GM23338 (cell line): Measurements from ENCODE around the gene DAB1. TPM values are rescaled to one million over a fixed set of nuclear protein-coding genes. Genes with fewer than 3 reads are reported as not detected.
"Not testable (repeated sequence)": the region's sequence is repeated elsewhere in the genome, so short reads cannot be mapped to it uniquely, and the experiment has no call there.

Source experiments
- ATAC-seq: fragments of 200-7000 bp; cut with Tn5 transposase; 3 replicates; pipeline ENCODE4 v1.9.1; 2020
- DNase-seq: peaks from one replicate; pipeline ENCODE4 v3.0.0-alpha.2; 2015; ENCODE audit warnings: low spot score
- H2AFZ ChIP-seq: fragments of 200-600 bp; sonication (generic); 2 replicates; pipeline ENCODE4 v1.8.0; 2016; ENCODE audit warnings: antibody characterized with exemption, mild to moderate bottlenecking, moderate library complexity
- H3F3A ChIP-seq: fragments of 200-600 bp; sonication (generic); replicated peaks from 2 replicates; pipeline ENCODE4 v1.8.0; 2017; ENCODE audit warnings: antibody characterized with exemption, mixed run types, low read depth
- H3K27ac ChIP-seq: fragments of 200-600 bp; sonication (generic); 2 replicates; pipeline ENCODE4 v1.6.1; 2016; ENCODE audit warnings: low read depth
- H3K27me3 ChIP-seq: fragments of 200-600 bp; sonication (generic); 2 replicates; pipeline ENCODE4 v1.8.0; 2016; ENCODE audit warnings: mild to moderate bottlenecking, mixed run types, moderate library complexity; ENCODE audit not compliant: insufficient read depth
- H3K36me3 ChIP-seq: fragments of 200-600 bp; sonication (generic); 2 replicates; pipeline ENCODE4 v1.8.0; 2016; ENCODE audit warnings: mild to moderate bottlenecking; ENCODE audit not compliant: insufficient read depth
- H3K4me1 ChIP-seq: fragments of 200-600 bp; sonication (generic); 2 replicates; pipeline ENCODE4 v1.8.0; 2016; ENCODE audit warnings: mild to moderate bottlenecking, moderate library complexity; ENCODE audit not compliant: insufficient read depth
- H3K4me2 ChIP-seq: fragments of 200-600 bp; sonication (generic); 2 replicates; pipeline ENCODE4 v1.7.1; 2017; ENCODE audit warnings: mixed run types
- H3K4me3 ChIP-seq: fragments of 200-600 bp; sonication (generic); 2 replicates; pipeline ENCODE4 v1.6.1; 2016; ENCODE audit warnings: mixed run types
- H3K79me2 ChIP-seq: fragments of 200-600 bp; sonication (generic); replicated peaks from 2 replicates; pipeline ENCODE4 v1.8.0; 2017; ENCODE audit warnings: mild to moderate bottlenecking; ENCODE audit not compliant: insufficient read depth
- H3K9me2 ChIP-seq: fragments of 200-600 bp; sonication (generic); 2 replicates; pipeline ENCODE4 v1.8.0; 2017; ENCODE audit not compliant: insufficient read depth
- H4K20me1 ChIP-seq: fragments of 200-600 bp; sonication (generic); replicated peaks from 2 replicates; pipeline ENCODE4 v1.8.0; 2017; ENCODE audit warnings: mild to moderate bottlenecking; ENCODE audit not compliant: insufficient read depth
- H3K27ac Mint-ChIP-seq: 2 replicates; pipeline ENCODE4 v1.8.0; 2020; ENCODE audit warnings: inconsistent platforms, mild to moderate bottlenecking, moderate library complexity, mixed read lengths
- H3K27me3 Mint-ChIP-seq: 3 replicates; pipeline ENCODE4 v1.8.0; 2022; ENCODE audit warnings: low read depth, mild to moderate bottlenecking, moderate library complexity, mixed read lengths, inconsistent platforms; ENCODE audit not compliant: insufficient read depth, poor library complexity
- H3K36me3 Mint-ChIP-seq: 3 replicates; pipeline ENCODE4 v1.8.0; 2021; ENCODE audit warnings: low read depth, mild to moderate bottlenecking, inconsistent platforms, moderate library complexity, mixed read lengths
- H3K4me1 Mint-ChIP-seq: 3 replicates; pipeline ENCODE4 v1.8.0; 2020; ENCODE audit warnings: mild to moderate bottlenecking, inconsistent platforms, mixed read lengths
- H3K4me3 Mint-ChIP-seq: 3 replicates; pipeline ENCODE4 v1.8.0; 2021; ENCODE audit warnings: moderate library complexity, mild to moderate bottlenecking, inconsistent platforms, mixed read lengths
- H3K9me3 Mint-ChIP-seq: 3 replicates; pipeline ENCODE4 v1.8.0; 2020; ENCODE audit warnings: moderate library complexity, mild to moderate bottlenecking, inconsistent platforms, mixed read lengths
- EZH2 ChIP-seq: fragments of 200-600 bp; sonication (generic); IDR thresholded peaks from one replicate; pipeline ENCODE4 v1.8.0; 2017; ENCODE audit warnings: antibody characterized with exemption, mild to moderate bottlenecking, low read depth; ENCODE audit not compliant: unreplicated experiment
- JUNB ChIP-seq: IDR thresholded peaks from one replicate; pipeline ENCODE4 v1.6.1; 2016; ENCODE audit warnings: antibody characterized with exemption; ENCODE audit not compliant: unreplicated experiment
- POLR2AphosphoS5 ChIP-seq: IDR thresholded peaks from 2 replicates; pipeline ENCODE4 v1.6.1; 2016; ENCODE audit warnings: antibody characterized with exemption, low read depth
- STAT1 ChIP-seq: IDR thresholded peaks from one replicate; pipeline ENCODE4 v1.6.1; 2016; ENCODE audit warnings: antibody characterized with exemption; ENCODE audit not compliant: unreplicated experiment
- ZNF331 ChIP-seq: fragments of 250-450 bp; sonication (Bioruptor Pico); IDR thresholded peaks from 2 replicates; pipeline ENCODE4 v1.5.0; 2020; ENCODE audit warnings: low read depth, mild to moderate bottlenecking, moderate library complexity
- polyA plus RNA-seq: library from polyadenylated mRNA; unstranded; fragments of >200 nt; fragmentation: Nextera tagmentation; extraction: Ambion mirVana; gene quantifications from 2 replicates; pipeline ENCODE4 v1.2.1, GENCODE V29; 2016
- total RNA-seq: library from RNA; depleted of rRNA; stranded (reverse); fragments of >200 nt; shearing (Covaris generic); gene quantifications from 2 replicates; pipeline ENCODE4 v1.2.3, GENCODE V29; 2014
- TF ChIP-seq, protein P1 (sequence below): IDR thresholded peaks from one replicate; pipeline ENCODE4 v1.6.1; 2018; ENCODE audit warnings: antibody characterized with exemption; ENCODE audit not compliant: unreplicated experiment
- TF ChIP-seq, protein P2 (sequence below), 2 experiments: fragments of 200-600 bp in 1 of 2; sonication (generic) in 1 of 2; conservative IDR thresholded peaks; 2 replicates each; pipeline versions ENCODE4 v1.5.1 to v1.6.1; 2016 to 2017; ENCODE audit warnings: antibody characterized with exemption in 2 of 2, low read depth in 2 of 2, mild to moderate bottlenecking in 2 of 2, moderate library complexity in 1 of 2

Gene DAB1
- total and polyA plus RNA-seq, 2 experiments from 2014 or later, result 12.8 to 14.5 TPM

DNA sequence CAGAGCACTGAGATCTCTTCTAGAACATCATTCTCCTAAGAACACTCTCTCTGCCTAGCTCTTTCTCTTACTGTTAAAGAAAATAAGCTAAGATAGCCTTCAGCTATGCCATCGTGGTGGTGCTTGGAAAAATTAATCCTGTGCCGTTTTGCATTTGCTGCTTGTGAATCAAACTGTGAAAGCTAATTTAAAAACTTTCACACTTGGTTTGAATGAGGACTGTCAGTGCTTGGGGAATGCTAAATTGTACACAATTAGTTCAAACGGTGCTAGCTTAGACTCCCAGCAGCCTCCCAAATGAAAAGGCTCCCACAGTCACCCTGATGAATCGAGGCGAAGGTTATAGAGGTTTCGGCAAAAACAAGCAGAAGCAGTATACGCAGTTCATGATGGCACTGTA is 79.6 kb downstream of the DAB1 start (continued):
- TF ChIP-seq, protein P1, sequence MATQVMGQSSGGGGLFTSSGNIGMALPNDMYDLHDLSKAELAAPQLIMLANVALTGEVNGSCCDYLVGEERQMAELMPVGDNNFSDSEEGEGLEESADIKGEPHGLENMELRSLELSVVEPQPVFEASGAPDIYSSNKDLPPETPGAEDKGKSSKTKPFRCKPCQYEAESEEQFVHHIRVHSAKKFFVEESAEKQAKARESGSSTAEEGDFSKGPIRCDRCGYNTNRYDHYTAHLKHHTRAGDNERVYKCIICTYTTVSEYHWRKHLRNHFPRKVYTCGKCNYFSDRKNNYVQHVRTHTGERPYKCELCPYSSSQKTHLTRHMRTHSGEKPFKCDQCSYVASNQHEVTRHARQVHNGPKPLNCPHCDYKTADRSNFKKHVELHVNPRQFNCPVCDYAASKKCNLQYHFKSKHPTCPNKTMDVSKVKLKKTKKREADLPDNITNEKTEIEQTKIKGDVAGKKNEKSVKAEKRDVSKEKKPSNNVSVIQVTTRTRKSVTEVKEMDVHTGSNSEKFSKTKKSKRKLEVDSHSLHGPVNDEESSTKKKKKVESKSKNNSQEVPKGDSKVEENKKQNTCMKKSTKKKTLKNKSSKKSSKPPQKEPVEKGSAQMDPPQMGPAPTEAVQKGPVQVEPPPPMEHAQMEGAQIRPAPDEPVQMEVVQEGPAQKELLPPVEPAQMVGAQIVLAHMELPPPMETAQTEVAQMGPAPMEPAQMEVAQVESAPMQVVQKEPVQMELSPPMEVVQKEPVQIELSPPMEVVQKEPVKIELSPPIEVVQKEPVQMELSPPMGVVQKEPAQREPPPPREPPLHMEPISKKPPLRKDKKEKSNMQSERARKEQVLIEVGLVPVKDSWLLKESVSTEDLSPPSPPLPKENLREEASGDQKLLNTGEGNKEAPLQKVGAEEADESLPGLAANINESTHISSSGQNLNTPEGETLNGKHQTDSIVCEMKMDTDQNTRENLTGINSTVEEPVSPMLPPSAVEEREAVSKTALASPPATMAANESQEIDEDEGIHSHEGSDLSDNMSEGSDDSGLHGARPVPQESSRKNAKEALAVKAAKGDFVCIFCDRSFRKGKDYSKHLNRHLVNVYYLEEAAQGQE, result no peak

DNA sequence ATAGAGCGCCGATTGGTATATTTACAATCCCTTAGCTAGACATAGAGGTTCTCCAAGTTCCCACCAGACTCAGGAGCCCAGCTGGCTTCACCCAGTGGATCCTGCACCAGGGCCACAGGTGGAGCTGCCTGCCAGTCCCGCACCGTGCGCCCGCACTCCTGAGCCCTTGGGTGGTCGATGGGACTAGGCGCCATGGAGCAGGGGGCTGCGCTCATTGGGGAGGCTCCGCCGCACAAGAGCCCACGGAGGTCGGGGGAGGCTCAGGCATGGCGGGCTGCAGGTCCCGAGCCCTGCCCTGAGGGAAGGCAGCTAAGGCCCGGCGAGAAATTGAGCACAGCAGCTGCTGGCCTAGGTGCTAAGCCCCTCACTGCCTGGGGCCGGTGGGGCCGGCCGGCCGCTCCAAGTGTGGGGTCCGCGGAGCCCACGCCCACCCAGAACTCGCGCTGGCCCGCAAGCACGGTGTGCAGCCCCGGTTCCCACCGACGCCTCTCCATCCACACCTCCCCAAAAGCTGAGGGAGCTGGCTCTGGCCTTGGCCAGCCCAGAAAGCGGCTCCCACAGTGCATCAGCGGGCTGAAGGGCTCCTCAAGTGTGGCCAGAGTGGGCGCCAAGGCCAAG is 80.5 kb downstream of the DAB1 start:
- ATAC-seq, result not testable (repeated sequence)

DNA sequence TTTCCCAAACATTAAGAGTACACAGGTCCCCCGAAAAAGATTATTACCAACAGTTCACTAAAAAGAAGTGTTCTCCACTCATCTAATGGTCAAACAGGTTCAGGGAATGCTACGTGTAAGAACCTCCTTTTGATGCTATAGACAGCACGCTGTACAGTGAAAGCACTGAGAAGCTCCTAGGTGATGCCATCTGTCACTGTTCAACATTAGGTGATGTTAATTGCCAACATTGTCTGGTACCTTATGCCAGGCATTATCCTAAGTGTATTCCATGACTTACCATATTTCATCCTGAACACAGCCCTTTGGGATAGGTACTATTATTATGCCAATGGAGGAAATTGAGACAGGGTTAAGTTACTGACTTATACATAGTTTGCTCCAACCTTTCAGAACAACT is 82.1 kb downstream of the DAB1 start:
- Histone ChIP-seq H3K27ac (no peak overlapping the region), H3K4me1 (peaks cover 14% of the 10 kb centered on the region), H3K79me2 (peaks cover 3% of the 10 kb centered on the region; the same call in 1 of the 2 replicates), H3K4me2 (no peak overlapping the region), H4K20me1 (no peaks in the 10 kb centered on the region), H3K36me3 (no peaks in the 10 kb centered on the region), H2AFZ (no peak overlapping the region), H3K4me3 (no peak overlapping the region), H3K9me2 (no peaks in the 10 kb centered on the region), H3K27me3 (no peaks in the 10 kb centered on the region), H3F3A (no peaks in the 10 kb centered on the region)
- Mint-ChIP-seq H3K36me3 (peaks cover 5% of the 10 kb centered on the region; the same call in 2 of the 3 replicates), H3K27ac (no peak overlapping the region), H3K9me3 (peaks cover 2% of the 10 kb centered on the region; the same call in 1 of the 3 replicates), H3K27me3 (peaks cover 6% of the 10 kb centered on the region), H3K4me3 (no peak overlapping the region), H3K4me1 (peaks cover 18% of the 10 kb centered on the region)
- no peak for DNase-seq
- no peak for ATAC-seq
- TF ChIP-seq, protein P1, result no peak
- TF ChIP-seq ZNF331 (CRISPR knock-in tag) (no peak), POLR2AphosphoS5 (no peak), EZH2 (no peak), STAT1 (no peak), JUNB (no peak)
- TF ChIP-seq, protein P2, sequence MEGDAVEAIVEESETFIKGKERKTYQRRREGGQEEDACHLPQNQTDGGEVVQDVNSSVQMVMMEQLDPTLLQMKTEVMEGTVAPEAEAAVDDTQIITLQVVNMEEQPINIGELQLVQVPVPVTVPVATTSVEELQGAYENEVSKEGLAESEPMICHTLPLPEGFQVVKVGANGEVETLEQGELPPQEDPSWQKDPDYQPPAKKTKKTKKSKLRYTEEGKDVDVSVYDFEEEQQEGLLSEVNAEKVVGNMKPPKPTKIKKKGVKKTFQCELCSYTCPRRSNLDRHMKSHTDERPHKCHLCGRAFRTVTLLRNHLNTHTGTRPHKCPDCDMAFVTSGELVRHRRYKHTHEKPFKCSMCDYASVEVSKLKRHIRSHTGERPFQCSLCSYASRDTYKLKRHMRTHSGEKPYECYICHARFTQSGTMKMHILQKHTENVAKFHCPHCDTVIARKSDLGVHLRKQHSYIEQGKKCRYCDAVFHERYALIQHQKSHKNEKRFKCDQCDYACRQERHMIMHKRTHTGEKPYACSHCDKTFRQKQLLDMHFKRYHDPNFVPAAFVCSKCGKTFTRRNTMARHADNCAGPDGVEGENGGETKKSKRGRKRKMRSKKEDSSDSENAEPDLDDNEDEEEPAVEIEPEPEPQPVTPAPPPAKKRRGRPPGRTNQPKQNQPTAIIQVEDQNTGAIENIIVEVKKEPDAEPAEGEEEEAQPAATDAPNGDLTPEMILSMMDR (conservative IDR thresholded peaks at IDR 0.05; ENCODE audit: low read depth in 2 of 2), result no peak

More for the DNA sequence above, 80.5 kb downstream of the DAB1 start:
- not testable (repeated sequence) for H3K4me2 ChIP-seq, H3K4me3 ChIP-seq, H3K36me3 Mint-ChIP-seq, H3K27ac ChIP-seq, H3F3A ChIP-seq, H4K20me1 ChIP-seq, H3K79me2 ChIP-seq, H3K4me3 Mint-ChIP-seq, H3K27me3 ChIP-seq, H3K27me3 Mint-ChIP-seq, DNase-seq, H3K36me3 ChIP-seq, H3K27ac Mint-ChIP-seq, H3K9me3 Mint-ChIP-seq, H2AFZ ChIP-seq, H3K9me2 ChIP-seq
- peaks cover 16% of the 10 kb centered on the region for H3K4me1 Mint-ChIP-seq
- H3K4me1 ChIP-seq, result peaks cover 13% of the 10 kb centered on the region
